ENCODE data around the gene CHAC1.
A peak's percentile ranks its signal among the peaks of the same experiment; 100 is the strongest.

The CHAC1 gene, protein sequence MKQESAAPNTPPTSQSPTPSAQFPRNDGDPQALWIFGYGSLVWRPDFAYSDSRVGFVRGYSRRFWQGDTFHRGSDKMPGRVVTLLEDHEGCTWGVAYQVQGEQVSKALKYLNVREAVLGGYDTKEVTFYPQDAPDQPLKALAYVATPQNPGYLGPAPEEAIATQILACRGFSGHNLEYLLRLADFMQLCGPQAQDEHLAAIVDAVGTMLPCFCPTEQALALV

DNA sequence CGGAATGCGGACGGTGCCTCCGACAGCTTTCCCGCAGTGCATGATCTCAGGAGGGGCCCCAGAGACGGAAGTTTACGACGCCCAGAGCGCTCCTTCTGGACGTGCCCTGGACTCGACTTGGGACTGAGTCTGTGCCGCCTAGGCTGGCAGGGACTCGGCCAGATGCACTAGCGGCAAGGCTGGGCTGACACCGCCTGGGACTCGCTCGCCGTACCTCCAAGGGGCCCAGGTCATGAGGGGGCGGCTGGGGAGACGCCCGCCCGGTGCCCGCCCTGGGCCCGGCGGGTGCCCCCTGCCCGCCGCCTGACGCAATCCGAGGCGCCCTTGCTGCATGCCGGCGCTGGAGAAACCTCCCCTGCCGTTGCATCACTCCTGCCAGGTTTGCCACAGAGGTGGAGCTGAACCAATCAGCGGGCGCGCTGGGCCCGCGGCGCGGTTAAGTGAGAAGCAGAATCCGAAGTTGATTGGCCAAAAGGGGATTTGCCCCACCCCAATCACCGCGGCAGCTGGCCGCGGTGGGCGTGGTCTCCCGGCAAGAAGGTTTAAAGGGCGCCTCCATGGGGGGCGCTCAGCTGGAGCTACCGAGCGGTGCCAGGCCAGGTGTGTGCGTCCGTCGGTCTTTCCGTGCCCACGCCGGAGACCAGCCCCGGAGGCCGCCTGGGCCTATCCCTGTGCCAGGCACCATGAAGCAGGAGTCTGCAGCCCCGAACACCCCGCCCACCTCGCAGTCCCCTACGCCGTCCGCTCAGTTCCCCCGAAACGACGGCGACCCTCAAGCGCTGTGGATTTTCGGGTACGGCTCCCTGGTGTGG, at the start of gene CHAC1:
CHAC1 (plus strand) TSS at position 571 of the 812 bp plus-strand sequence; CDS start at position 684, 113 bp downstream.
- peak in 1 of 2 donors; percentile 53 for DNase-seq

DNA sequence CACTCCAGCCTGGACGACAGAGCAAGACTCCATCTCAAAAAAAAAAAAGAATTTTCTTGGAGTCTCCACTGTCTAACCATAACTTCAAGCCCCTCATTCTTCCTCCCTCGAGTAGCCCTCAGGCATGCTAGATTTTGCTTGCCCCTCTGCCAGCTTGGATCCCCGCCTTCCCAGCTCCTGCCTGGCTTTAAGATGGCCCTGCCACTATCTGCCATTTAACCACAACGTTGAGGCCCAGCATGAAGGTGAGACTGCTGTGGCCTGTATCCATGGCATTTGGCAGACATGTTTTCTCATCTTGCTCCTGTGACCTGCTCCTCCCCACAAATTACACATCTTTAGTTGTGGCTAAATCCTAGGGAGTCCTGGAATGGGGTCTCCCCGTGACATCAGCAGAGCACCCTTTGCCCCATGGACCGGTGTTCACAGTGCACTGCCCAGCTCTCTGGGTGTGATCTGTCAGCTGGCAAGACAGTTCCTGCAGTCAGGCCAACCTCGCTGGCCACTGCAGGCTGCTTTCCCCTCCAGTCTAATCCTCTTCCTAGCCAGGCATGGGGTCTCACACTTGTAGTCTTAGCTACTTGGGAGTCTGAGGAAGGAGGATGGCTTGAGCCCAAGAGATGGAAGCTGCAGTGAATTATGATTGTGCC, 48.6 kb upstream of the CHAC1 start:
- no peak for DNase-seq

DNA sequence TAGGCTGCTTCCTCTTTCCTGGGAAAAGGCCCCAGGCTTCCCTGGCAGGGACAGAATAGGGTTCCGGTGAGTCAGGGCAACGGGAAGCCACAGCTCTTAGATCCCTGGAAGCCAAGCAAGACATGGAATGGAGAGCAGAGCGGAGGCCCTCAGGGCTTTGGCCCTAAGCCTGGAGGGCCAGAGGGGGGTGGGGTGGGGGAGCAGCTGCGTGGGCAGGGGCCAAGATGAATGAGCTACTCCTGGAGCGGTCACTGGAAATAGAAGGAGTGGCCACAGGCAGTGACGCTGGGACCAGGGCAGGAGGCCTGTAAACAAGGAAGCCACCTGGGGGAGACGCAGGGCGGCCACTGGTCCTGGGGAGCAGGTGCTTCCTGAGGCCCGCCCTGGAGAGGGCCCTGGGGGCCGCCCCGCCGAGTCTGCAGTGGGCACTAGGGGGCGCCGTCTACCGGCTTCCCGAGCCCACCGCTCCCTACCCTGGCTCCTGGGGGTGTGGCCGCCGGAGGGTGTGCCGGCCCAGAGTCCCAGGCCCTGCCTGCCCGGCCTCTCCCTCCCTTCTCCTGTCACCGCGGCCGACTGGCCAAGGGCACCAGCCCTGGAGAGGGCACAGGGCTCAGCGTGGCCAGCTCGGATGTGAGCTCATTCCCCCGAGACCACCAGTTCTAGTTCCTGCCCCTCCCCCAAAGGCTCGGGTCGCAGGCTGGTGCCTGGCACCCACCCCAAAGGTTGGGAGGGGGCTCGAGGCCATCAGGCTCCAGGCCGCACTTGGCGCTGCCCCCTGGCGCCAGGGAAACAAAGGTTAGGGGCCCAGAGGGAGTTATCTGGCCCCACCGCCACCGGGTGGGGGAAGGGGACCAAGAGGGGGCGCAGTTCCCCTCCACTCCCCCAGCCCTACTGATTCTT, 46.9 kb upstream of the CHAC1 start:
- peak; percentile 33 to 53 for DNase-seq

- DNase-seq, result no peak
Measured at GRCh38 chr15:40906991-40907802, 46.1 kb upstream of the CHAC1 start.

DNA sequence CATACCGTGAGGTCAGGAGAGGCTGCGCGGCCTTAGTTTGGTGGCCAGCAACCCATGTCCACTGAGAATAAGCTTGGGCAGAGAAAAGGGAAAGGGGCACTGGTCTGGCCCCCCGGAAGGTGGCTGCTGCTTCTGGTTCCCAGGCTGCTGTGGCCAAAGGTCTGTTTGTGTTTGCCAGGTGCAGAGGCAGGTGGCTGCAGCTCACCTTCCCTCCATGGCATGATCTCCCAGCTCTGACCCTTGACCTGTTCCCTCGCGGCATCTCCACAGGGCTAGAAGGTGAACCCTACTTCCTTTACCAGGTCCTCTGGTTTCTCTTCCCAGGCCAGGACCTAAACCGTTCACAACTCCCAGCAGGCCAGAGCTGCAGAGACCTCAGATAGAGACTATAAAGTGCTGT, 45.2 kb upstream of the CHAC1 start:
- DNase-seq, result no peak

DNA sequence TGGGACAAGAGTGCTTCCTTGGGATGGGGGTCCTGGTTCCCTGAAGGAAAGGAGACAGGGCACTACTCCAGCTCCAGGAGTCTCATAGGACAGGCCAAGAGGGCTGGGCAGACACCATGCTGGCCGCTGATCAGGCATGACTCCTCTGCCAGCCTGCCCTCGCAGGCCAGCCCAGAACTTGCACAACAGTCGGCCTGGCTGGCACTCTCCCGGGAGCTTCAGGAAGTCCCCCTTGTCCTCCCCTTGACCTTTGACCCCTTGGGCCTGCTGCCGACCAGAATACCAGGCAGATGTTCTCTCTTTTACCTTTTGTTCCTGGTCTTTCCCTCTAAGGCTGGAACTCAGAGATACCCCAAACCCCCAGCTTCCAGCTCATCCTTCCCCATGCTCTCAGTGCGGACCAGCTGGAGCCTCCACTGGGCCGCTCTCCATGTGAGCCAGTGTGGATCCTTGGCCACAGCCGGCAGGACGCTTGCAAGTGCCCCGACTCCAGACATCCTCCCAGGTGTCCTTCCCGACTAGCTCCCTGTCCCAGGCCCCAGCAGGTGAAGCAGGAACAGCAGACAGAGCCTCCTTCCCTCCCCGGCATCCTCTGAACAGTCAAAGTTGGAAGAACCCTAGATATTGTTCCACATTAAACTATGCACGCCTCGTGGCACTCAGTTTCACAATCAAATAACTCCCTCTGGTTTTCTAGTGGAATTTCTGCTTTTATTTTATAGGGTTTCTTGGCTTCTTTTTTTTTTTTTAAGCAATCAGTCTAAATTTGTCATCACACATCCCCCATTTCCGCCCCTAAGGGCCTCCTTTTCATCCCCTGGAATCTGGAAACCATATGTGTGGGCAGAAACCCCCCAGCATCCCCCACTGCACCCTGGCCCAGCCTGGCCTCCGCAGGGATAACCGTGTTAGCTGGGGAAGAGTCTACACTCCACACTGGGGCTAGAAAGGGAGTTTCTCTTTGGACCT, 43.3 kb upstream of the CHAC1 start:
- no peak for DNase-seq

- DNase-seq, result no peak
Measured at GRCh38 chr15:40911141-40911540, 42.1 kb upstream of the CHAC1 start.

GRCh38 chr15:40911693-40912092, 41.6 kb upstream of the CHAC1 start:
- DNase-seq, result no peak

DNA sequence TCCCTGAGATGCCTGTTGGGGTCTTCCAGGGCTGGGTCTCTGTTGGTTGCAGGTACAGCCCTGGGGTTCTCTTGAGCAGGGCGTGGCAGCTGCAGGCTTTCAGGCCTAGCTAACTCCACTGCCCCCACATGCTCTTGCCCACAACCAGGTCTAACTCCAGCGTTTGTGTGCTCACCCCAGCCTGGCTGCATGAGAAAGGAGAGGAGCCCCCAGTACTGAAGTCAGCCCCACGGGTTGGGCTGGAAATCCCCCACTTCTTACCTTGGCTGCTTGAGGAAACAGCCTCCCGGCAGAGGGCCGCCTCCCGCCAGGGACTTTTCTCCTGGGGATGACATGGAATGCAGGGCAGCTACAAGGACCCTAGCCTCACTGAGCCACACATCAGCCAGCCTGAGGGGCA, 40.8 kb upstream of the CHAC1 start:
- no peak for DNase-seq

- no peak for DNase-seq
Measured at GRCh38 chr15:40914013-40914412, 39.3 kb upstream of the CHAC1 start.

DNA sequence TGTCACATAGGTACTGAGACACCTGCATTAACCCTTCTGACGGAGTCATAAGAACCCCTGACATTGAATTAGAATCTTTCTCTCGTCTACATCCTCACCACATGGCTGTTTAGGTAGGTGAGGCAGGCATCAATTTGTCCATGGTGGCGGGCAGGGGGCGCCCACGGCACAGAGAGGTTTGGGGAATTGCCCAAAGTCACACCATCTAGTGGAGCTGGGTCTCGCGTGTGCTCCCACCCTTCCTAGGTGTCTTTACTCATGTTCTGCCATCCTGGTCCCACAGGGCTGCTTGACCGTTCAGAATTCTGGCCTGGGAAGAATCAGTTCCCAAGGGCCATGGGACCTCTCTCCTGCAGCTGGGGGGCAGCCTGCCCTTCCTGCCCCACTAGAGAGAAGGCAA, 38.8 kb upstream of the CHAC1 start:
- DNase-seq, result no peak

DNA sequence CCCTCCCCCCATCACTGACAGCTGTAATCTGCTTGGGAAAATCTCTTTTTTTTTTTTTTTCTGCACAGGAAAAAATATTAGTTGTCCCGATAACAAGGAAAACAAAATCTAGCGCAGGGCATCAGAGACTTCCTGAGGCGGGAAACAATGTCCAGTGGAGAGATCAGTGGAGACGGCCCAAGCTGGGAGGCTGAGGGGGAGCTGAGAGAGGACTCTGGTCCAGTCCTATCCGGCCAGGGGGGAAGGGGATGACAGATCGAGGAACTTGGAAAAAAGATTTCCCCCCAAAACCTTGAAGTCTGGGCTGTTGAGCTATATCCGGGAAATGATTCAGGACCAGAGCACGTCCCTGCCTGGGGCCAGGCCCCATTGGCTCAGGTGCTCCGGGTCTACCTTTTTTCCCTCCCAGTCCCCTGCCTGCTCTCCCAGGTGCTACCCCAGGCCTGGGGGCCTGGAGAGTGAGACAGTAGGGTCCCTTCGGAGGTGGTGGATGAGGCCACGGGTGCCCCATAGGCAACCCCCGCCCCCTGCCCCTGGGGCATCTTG, 38.1 kb upstream of the CHAC1 start:
- no peak for DNase-seq

- no peak for DNase-seq
Measured at GRCh38 chr15:40915679-40916078, 37.6 kb upstream of the CHAC1 start.

- no peak for DNase-seq
Measured at GRCh38 chr15:40917585-40917984, 35.7 kb upstream of the CHAC1 start.

DNA sequence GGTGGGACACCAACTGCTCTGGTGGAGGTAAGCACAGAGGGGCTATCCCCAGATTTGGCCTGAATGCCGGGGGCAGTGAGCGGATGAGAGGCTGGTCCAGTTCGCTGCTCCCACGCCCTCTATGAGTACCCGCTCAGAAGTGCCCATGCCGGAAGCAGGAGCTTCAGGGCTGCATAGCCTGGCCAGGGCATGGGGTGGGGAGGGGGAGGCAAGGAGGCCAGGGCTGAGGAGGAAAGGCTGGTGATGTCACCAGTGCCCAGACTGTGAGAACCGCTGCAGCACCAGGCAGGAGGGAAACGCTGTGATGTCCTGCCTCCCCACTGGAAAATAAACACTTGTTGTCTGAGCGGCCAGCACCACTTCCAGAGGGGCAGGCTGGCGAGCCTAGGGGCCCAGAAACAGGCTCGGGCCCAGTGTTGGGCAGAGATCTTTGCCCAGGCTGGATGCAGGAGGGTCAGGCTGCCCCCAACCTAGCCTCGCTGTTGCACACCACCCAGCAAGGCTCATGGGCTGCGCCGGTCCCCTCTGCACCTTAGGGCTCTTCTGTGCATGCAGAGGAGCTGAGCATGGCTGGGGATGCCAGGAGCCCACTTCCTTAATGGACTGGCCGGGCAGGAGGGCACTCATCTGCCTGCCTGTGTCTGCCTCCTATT, 35.0 kb upstream of the CHAC1 start:
- no peak for DNase-seq

DNA sequence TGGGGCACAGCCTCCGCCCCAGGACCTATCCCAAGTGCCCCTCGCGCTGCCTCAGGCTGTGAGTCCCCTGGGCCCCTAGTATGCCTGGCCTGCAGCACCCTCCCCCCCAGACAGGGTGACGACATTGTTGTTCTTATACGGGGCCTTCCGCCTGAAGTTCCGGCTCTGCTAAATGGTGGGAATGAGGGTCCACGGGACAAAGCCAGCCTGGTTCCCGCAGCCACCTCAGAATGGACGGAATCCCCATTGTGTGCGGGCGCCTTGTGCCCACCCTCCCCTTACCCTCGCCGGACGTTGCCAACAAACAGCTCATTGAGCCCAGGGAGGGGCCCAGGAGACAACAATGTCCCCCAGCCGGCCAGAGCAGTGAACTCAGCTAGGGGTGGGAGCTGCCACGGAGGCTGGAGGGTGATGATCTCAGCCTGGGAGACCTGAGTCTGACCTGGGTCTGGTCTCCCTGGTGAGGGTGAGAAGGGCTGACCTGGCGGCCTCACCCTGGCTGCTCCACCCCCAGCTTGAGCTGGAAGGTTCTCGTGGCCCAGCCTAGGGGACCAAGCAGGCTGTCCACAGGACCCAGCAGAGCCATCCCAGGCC, 34.4 kb upstream of the CHAC1 start:
- no peak for DNase-seq

- DNase-seq, result no peak
Measured at GRCh38 chr15:40921949-40922607, 31.2 kb upstream of the CHAC1 start.

DNA sequence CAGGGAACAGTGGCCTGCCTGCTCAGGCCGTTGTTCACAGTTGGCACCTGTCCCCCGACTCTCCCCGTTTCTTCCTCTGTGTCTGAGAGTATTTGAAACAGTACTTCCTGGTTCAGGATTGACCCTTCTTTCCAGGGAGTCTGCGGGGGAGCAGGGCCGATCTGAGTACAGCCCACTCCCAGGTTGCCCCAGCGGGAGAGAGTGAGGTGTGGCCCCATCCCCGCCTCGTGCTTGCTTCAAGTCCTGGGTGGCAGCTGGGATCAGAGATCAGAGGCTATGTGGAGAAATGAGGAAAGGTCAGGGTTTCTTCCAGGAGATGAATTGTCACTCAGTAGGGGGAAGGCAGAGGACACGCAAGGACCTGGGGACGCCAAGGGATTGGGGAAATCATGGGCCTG, 30.7 kb upstream of the CHAC1 start:
- no peak for DNase-seq

GRCh38 chr15:40923551-40923950, 29.7 kb upstream of the CHAC1 start:
- no peak for DNase-seq

Measured in bone marrow (tissue), 2 donors.